ENCODE results near the gene ZNF182.
"Not testable (repeated sequence)": the region's sequence is repeated elsewhere in the genome, so short reads cannot be mapped to it uniquely, and the experiment has no call there.

ZNF182 gene

DNA sequence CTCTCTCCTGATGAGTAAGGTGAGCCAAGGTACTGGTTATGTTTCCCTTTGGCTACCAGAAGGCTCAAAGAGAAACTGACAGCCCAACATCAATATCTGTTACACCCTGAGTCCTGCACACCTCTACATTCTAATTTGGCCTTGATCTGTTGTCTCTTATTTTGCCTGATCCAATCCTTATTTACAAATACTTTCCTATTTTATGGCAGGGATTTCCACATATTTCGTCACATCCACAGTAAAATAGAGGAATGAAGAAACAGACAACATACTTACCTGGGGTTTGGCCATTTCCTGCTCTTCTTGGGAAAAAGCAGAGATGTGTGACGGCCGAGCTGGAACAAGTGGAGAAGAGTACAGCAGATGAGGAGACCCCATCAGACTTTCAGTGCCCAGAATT, 1.5 kb downstream of the ZNF182 start:
- no peak for DNase-seq (ENCODE audit: low read depth in 3 of 3, low spot score in 1 of 3)

DNA sequence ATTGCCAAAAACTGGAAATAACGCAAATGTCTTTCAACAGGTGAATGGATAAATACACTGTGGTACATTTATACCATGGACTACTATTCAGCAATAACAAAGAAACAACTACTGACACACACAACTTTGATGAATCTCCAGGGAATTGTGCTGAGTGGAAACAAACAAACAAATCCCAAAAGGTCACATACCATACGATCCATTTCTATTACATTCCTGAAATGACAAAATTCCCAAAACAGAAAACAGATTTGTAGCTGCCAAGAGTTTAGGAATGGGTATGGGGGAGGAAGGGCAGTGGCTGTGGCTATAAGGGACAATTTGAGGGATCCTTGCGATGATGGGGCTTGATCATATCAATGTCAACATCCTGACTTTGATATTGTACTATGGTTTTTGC, 2.5 kb downstream of the ZNF182 start:
- no peak for DNase-seq (ENCODE audit: low read depth in 3 of 3, low spot score in 1 of 3)

- no peak for DNase-seq (ENCODE audit: low read depth in 3 of 3, low spot score in 1 of 3)
Observed at GRCh38 chrX:47992669-47993068, 11.1 kb downstream of the ZNF182 start.

DNA sequence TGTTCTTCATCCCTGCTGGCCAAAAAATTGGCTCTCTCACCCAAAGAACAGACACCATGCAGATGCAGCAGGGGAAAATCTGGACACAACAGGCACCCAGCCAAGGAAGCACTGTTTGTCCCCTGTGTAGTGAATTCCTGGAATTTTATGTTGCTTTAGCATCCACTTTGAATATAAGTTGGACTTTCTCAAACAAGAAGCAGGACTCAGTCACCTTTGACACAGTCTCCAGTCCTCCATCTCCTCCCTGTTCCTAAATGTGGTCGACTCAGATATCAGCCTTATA, 11.8 kb downstream of the ZNF182 start:
- no peak for DNase-seq (ENCODE audit: low read depth in 3 of 3, low spot score in 1 of 3)

DNA sequence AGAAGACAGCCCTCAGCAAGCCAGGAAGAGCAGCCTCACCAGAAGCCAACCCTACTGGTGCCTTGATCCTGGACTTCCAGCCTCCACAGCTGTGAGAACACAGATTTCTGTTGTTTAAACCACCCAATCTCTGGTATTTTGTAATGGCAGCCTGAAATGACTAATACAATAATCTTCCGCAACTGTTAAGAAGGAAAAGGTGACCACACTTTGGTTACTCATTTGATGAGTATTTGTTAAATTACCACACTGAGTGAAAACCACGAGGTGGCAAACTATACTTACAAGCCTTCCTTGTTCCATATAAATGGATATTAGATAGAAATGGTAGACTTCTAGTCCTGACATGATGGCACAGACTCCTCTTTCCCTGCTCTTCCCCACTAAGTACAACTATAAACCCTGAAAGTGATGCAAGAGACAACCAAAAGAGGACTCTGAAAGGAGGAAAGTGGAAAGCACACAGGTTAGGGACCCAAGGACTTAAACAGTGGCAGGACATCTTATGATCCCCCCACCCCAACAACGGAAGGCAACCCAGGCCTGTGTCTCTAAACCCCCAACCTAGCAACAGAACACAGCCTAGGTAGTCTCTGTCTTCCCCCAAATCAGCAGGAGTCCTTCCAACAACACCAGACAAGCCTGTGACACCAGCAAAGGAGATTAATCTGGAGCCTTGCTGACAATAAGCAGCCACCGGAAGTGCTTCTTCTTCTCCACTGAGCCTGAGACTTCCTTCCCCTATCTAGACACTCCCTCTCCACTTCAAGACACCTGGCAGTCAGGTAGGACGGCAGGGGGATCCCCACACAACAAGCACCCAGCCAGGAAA, 12.3 kb downstream of the ZNF182 start:
- DNase-seq (ENCODE audit: low read depth in 3 of 3, low spot score in 1 of 3), result no peak

- DNase-seq (ENCODE audit: low read depth in 3 of 3, low spot score in 1 of 3), result no peak
Observed at GRCh38 chrX:47976254-47977151, 27.3 kb downstream of the ZNF182 start.

DNA sequence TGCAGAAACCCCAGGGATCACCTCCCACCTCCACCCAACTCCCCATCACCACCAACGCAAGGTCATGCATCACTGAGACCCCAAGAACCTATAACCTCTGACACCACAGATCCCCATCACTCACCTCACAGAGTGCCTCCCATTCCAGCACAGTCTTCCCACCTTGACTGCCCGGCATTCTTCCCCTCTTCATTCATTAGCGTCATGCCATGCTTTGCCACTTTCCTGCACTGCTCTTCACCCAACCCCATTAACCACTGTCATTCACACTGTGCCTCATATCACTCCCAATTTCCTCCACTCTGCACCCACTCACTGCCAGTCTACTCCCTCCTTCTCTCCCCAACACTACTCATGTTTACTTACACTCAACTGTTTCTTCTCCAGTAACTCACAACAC, 30.6 kb downstream of the ZNF182 start:
- DNase-seq (ENCODE audit: low read depth in 3 of 3, low spot score in 1 of 3), result no peak

- DNase-seq (ENCODE audit: low read depth in 3 of 3, low spot score in 1 of 3), result not testable (repeated sequence)
Observed at GRCh38 chrX:47965526-47965925, 38.3 kb downstream of the ZNF182 start.

DNA sequence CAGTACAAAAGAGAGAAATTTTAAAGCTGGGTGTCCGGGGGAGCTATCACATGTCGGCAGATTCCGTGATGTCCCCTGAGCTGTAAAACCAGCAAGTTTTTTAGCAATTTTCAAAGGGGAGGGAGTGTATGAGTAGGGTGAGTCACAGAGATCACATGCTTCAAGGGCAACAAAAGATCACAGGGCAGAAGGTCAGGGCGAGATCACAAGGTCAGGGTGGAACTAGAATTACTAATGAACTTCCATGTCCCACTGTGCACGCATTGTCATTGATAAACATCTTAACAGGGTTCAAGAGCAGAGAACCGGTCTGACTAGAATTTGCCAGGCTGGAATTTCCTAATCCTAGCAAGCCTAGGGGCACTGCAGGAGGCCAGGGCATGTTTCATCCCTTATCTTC, 42.0 kb downstream of the ZNF182 start:
- DNase-seq (ENCODE audit: low read depth in 3 of 3, low spot score in 1 of 3), result not testable (repeated sequence)

DNA sequence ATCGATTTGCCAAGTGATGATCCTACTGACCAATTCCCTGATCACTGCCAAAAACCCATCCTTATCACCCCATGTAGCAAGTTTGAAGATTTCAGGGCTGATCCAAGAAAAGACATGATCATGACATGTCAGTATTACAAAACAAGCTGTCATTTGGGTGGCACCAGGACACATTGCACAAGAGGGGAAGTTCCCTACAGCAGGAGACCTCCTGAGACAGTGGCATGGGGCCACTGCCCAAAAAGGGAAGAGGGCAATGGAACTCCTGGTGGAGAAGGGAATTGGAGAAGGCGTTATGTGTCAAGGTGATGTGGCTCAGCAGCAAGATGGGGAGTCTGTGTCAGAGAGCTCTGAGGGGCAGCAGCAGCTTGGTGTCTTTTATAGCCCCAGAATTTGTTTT, 43.4 kb downstream of the ZNF182 start:
- no peak for DNase-seq (ENCODE audit: low read depth in 3 of 3, low spot score in 1 of 3)

GRCh38 chrX:47958761-47959342, 44.9 kb downstream of the ZNF182 start:
- no peak for DNase-seq (ENCODE audit: low read depth in 3 of 3, low spot score in 1 of 3)

- DNase-seq (ENCODE audit: low read depth in 3 of 3, low spot score in 1 of 3), result not testable (repeated sequence)
Observed at GRCh38 chrX:47958206-47958605, 45.6 kb downstream of the ZNF182 start.

DNA sequence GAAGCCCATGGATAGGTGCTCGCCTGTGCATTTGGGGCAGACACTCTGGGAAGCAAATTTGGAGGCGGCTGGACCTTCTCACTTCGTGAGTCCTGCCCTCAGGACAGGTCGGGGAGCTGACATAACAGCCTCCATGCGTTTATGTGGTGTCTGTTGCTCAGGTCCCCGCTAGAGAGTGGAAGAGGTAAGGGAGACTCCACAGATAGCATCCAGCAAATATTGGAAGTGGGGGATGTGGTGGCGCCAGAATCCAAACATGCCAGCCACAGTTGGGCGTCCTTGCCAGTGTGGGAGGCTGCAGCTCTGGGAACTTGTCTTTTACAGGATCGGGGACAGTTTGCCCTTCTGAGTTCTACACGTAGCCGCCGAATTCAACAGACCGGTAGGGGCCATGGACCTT, 47.8 kb downstream of the ZNF182 start:
- no peak for DNase-seq (ENCODE audit: low read depth in 3 of 3, low spot score in 1 of 3)

DNA sequence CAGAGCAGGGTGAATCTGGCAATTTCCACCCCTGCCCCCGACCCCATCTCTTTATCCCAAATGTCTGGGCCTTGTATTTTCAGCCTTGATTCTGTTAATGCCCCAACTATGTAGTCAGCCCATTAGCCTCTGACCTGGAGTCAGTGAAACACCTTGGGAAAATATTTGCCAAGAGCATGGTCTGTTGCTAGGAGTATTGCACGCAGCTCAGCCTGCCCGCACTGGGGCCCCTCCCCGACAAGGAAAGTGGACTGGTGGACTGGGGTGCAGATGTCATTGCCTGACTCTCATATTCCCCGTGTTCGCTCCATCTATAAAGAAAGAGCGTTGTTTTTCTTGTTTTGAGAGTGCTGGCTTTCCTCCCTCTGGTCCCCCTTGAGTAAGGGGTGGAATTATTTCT, 48.5 kb downstream of the ZNF182 start:
- DNase-seq (ENCODE audit: low read depth in 3 of 3, low spot score in 1 of 3), result not testable (repeated sequence)

- no peak for DNase-seq (ENCODE audit: low read depth in 3 of 3, low spot score in 1 of 3)
Observed at GRCh38 chrX:47941423-47941822, 62.4 kb downstream of the ZNF182 start.

GRCh38 chrX:47940448-47940847, 63.3 kb downstream of the ZNF182 start:
- no peak for DNase-seq (ENCODE audit: low read depth in 3 of 3, low spot score in 1 of 3)

GRCh38 chrX:47936940-47937317, 66.9 kb downstream of the ZNF182 start:
- DNase-seq (ENCODE audit: low read depth in 3 of 3, low spot score in 1 of 3), result no peak

DNA sequence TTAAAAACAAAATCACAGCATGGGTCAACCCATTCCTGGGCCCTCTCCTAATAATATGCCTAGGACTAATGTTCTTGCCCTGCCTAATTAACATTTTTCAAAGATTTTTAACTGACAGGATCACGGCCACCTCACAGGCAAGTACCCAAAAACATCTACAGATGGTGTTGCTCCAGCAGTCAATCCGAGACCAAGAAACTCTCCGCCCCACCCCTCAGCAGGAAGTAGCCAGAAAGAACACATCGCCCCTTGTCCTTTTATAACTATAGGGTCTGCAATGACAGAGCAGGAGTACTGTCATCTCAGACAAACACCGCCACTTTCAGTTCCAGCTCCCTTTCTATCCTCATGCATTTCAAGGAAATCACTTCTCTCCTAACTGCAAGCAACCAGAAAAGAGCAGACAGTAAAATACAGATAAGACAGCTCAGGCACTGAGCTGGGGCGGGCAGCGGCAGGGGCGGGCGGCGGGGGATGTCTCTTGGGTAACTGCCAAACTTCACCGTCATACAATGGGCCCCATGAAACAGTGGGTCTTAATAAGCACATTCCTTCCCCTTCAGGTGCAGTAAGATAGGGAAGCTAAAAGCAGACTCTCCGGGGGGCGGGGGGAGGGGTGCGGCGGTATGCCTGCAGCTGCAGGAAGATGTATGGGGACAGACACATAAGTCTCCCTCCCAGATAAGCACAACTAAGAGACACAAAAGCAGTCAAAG, 67.4 kb downstream of the ZNF182 start:
- DNase-seq (ENCODE audit: low read depth in 3 of 3, low spot score in 1 of 3), result no peak

DNA sequence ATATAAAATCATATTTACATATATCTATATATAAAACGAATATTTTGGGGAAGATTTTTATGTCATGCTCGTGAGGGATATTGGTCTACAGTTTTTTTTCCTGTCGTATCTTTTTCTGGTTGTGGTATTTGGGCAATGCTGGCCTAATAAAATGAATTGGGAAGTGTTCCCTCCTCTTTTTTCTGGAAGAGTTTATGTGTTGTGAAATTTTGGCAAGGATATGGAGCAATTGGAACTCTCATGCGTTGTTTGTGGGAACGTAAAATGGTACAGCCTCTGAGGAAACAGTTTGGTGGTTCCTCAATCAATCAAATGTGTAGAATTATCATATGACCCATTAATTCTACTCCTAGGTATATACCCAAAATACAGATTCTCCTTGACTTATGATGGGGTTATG, 69.8 kb downstream of the ZNF182 start:
- DNase-seq (ENCODE audit: low read depth in 3 of 3, low spot score in 1 of 3), result no peak

GRCh38 chrX:47931970-47932369, 71.8 kb downstream of the ZNF182 start:
- DNase-seq (ENCODE audit: low read depth in 3 of 3, low spot score in 1 of 3), result not testable (repeated sequence)

DNA sequence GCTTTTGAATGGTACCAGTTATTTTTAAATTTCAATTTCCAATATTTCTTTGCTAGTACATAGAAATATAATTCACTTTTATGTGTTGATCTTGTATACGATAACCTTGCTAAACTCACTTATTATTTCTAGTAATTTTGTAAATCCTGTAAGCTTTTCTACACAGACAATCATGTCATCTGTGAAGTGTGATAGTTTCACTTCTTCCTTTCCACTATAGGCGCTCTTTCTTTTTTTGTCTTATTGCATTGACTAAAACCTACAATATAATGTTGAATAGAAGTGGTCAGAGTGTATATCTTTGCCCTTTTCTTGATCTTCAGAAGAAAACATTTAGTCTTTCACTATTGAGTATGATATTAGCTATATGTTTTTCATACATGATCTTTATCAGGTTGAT, 76.6 kb downstream of the ZNF182 start:
- no peak for DNase-seq (ENCODE audit: low read depth in 3 of 3, low spot score in 1 of 3)

Measured in stimulated activated CD4-positive, alpha-beta T cell treated with anti-CD3 and anti-CD28 coated beads, TNF-alpha, amount 100 ng/mL, for 1 hour (primary cell).